Esophagus muscularis mucosa (tissue), 4 donors: ENCODE data around the gene ANGPT4.

Source experiments
- EP300 ChIP-seq: sonication (generic); formaldehyde crosslinking; IDR thresholded peaks from one replicate; pipeline ENCODE4 v1.6.1; 2017; ENCODE audit warnings: antibody characterized with exemption
- POLR2A ChIP-seq: fragments of 450-650 bp; IDR thresholded peaks from one replicate; pipeline ENCODE4 v1.6.1; 2017; ENCODE audit warnings: antibody characterized with exemption, moderate library complexity, mild to moderate bottlenecking, low read depth
- POLR2AphosphoS5 ChIP-seq, 2 donors: sonication (generic); formaldehyde crosslinking; IDR thresholded peaks; one replicate each; pipeline ENCODE4 v1.6.1; 2017; ENCODE audit warnings: antibody characterized with exemption in 2 of 2
- TF ChIP-seq, protein P1 (sequence below), 3 experiments: fragments of 200-600 bp in 2 of 3; fragments of 450-650 bp in 1 of 3; sonication (generic) in 2 of 3; IDR thresholded peaks; one replicate each; pipeline ENCODE4 v1.5.1; 2017 to 2019; ENCODE audit warnings: antibody characterized with exemption in 3 of 3, mild to moderate bottlenecking in 2 of 3, moderate library complexity in 1 of 3

DNA sequence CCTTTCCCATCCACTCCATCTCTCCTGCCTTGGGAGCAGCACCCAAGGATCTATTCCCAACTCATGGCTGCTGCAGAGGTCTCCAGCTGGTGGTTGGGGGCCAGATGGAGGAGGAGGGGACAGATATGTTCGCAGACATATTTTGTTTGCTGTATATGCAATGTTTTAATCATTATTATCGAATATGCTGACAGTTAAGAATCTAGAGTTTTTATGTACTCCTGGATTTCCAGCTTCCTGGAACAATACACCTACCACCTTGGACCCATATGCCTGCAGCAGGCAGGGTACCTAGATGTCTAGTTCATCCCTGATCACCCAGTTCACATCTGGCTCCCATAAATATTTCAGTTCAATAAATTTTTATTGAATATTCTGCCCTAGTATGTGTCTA, 73.6 kb downstream of the ANGPT4 start:
- TF ChIP-seq POLR2AphosphoS5 (IDR thresholded peaks at IDR 0.05) (no peak), POLR2A (no peak), EP300 (no peak)
- TF ChIP-seq, protein P1, sequence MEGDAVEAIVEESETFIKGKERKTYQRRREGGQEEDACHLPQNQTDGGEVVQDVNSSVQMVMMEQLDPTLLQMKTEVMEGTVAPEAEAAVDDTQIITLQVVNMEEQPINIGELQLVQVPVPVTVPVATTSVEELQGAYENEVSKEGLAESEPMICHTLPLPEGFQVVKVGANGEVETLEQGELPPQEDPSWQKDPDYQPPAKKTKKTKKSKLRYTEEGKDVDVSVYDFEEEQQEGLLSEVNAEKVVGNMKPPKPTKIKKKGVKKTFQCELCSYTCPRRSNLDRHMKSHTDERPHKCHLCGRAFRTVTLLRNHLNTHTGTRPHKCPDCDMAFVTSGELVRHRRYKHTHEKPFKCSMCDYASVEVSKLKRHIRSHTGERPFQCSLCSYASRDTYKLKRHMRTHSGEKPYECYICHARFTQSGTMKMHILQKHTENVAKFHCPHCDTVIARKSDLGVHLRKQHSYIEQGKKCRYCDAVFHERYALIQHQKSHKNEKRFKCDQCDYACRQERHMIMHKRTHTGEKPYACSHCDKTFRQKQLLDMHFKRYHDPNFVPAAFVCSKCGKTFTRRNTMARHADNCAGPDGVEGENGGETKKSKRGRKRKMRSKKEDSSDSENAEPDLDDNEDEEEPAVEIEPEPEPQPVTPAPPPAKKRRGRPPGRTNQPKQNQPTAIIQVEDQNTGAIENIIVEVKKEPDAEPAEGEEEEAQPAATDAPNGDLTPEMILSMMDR (IDR thresholded peaks at IDR 0.05), result no peak
